Fibroblast of gingiva (primary cell): ENCODE data around the gene ACAD10.
"Not testable (repeated sequence)": the region's sequence is repeated elsewhere in the genome, so short reads cannot be mapped to it uniquely, and the experiment has no call there.

Experiments
- DNase-seq: peaks from one replicate; pipeline ENCODE4 v3.0.0-alpha.2; 2011; ENCODE audit warnings: low read depth

ACAD10 gene

DNA sequence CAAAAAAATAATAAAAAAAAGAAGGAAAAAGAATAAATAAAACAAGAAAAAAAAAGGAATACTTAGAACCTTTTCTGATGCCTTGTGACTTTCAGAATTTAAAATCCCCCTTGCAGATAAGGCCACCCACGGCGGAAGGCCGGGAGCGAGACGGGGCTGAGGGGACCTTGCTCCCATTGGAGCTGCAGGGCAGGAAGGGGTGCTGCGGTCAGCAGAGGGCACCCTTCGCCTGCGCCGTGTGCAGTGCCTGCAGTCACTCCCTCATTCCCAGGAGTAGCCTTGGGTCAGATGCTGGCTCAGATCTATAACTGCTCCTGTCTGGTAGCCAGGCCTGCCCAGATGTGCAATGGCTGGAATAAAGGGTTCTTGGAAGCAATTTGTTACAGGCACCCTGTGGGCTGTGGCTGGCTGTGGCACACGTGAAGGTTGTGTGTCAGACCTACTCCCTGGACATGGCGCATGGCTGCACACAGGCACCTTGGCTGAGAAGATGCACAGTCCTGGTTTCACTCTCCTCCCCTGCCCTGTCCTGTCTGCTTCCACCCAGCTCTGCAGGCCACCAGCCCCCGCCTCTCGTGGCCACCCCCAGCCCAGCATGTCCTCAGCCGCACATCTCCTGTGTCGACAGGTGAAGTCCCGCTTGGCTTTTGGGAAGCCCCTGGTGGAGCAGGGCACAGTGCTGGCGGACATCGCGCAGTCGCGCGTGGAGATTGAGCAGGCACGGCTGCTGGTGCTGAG is 67.5 kb downstream of the ACAD10 start:
- DNase-seq, result peak; percentile 79

DNA sequence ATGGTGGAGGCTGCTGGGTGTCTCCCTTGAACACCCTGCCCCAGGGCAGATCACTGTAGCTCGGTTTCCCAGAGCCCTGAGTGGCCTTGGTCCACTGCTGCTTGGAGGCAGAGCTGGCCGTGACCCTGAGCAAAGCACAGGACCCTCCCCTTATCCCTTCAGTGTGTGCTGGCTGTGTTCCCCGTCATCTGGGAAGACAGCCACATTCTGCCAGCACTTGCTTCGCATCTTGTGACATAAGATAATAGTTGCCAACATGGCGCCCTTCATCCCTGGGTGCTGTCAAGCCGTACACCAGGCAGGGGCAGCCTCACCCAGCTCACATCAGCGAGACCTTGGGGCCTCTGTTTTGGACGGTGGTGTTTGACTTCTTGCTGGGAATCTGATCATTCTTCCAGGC is 68.8 kb downstream of the ACAD10 start:
- DNase-seq, result no peak

DNA sequence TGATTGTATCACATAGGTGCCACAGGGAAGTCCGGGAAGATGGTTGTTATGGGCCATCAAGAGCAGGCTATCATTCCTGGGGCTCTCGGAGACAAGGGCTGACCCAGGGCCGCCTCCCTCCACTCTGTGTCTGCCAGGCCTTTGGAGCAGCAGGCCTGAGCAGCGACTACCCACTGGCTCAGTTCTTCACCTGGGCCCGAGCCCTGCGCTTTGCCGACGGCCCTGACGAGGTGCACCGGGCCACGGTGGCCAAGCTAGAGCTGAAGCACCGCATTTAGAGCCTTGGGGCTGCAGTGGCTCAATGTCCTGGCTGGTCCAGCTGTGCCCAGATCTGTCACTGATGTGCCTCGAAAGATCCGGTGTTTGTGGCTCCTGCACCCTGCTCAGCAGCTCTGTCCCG is 70.3 kb downstream of the ACAD10 start:
- DNase-seq, result no peak

DNA sequence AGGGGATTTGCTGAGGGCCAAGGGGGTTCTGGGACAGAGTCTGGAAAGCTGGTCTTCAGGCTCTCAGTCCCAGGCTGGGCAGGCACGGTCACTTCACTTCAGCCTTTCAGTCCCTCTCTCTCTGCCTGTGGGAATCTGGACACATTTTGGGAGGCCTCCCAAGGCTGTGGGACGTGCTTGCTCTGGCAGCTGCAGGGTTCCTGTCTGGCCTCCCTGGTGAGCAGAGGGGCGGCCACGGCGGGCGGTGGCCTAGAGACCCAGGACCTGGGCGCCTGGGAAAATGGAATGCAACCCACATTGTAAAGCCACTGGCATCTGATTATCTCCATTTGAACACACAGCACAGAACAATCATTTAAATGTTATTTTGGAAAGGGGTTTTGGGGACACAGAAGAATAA is 70.8 kb downstream of the ACAD10 start:
- no peak for DNase-seq

DNA sequence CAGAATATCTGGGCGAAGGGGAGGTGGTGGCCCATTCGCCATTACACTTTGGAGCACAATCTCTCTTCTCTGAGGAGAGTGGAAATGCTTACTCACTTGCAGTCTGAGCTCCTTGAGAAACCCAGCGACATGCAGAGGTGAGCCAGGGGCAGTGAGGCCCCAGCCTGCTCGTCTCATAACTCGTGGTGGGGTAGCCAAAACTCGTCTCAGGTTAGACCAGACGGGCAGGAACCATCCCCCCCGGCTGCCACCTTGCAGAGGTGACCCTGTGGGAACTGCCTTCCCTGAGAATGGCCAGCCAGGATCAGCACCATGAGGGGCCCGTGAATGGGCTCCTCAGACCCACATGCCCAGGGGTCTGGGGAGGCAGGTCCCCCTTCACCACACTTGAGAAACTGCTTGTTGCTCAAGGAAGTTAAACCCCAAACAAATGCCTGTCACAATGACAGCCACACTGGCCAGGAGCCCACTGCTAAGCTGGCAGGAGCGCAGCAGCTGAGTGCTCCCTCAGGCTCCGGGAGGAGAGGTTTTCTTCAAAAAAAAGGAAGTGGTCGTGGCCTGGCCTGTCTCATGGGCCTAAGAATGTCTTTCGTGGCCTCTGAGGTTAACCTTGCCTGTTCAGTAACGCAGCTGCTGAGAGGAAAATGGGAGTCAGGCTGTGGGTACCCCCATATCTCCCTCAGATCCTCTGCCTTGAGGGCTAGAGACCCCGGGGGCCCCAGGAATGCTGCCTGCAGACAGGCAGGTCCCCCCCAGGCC is 71.7 kb downstream of the ACAD10 start:
- peak; percentile 21 for DNase-seq

DNA sequence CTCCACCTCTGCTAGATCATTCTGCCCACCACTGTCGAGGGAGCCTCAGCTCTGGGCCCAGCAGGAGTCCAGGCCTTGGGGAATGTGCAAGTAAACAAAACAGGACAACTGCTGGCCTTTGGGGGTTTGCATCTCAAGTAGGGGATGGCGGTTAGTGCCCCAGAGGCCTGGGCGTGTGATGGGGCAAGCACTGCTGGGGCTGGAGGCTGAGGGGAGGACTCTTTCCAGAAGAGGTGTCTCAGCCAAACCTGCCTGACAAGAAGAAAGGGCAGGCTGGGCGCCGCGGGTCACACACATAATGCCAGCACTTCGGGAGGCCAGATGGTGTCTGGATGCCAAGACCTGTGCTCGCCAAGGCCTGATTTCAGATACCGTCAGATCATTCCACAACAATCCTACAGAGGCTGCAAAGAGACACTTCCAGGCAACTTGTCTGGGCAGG is 72.3 kb downstream of the ACAD10 start:
- DNase-seq, result no peak

DNA sequence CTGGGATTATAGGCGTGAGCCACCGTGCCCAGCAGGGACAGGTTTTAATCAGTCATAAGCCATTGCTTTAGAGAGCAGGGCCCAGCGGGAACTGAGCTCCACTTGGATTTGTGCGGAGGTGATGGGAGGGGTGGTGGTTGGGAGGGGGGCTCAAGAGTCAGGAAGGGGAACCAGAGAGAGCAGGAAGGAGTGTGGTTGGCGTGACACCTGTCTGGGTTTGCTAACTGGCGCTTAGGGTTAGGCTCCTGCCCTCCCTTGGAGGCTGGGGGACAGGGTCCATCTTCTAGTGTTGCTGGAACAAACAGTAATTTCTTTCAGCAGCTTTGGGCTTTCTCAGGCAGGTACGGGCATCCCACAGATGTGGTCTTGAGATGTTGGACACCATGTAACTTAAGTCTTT is 73.4 kb downstream of the ACAD10 start:
- no peak for DNase-seq

DNA sequence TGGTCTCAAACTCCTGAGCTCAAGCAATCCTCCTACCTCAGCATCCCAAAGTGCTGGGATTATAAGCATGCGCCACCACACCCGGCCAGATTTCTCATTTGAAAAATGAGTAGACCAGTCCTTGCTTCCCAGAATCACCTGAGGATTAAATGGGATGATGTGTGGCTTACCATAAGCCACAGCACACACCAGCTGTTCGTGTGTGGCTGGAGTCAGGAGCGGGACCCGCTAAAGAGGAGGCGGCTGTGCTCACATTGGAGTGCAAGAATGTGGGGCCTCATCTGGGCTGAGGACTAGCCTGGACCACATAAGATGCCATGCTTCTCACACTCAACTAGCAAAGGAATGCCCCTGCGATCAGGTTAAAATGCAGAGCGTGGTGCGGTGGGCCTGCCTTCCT is 74.1 kb downstream of the ACAD10 start:
- DNase-seq, result no peak

DNA sequence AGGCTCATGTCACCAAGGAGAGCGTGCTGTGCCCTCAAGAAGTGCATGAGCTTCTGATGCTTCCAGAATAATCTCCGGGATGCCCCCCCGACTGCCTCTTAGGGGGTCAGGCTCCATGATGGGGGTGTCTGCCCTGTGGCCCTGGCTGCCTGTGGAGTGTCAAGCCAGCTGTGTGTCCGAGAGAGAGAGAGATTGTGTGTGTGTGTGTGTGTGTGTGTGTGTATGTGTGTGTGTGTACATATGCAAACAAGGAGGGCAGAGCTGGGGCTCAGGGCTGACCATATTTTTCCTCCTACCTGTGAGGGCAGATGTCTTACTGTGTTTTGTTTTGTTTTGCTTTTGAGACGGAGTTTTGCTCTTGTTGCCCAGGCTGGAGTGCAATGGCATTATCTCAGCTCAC is 75.2 kb downstream of the ACAD10 start:
- DNase-seq, result no peak

DNA sequence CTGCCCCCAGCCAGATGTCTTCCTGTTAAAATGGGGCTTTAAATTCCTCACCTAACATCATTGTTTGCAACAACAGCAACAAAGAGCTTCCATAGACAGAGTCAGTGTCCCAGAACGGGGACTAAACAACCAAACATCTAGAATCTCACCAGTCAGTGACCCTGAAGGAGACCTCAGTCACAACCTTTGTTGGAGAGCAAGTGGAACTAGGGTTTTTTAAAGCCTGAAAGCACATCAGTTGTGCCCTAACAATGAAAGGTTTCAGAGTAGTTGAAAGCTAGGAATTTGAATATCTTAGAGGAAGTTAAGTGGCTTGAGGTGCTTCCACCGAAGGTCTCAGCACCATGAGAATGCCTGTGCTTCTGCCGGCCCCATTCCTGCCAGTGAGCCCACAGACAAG is 75.9 kb downstream of the ACAD10 start:
- DNase-seq, result no peak

DNA sequence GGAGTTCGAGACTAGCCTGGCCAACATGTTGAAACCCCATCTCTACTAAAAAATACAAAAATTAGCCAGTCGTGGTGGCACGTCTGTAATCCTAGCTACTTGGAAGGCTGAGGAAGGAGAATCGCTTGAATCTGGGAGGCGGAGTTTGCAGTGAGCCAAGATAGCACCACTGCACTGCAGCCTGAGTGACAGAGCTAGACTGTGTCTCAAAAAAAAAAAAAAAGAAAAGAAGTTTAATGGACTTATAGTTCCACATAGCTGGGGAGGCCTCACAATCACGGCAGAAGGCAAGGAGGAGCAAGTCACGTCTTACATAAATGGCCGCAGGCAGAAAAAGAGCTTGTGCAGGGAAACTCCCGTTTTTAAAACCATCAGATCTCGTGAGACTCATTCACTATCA is 77.7 kb downstream of the ACAD10 start:
- not testable (repeated sequence) for DNase-seq

DNA sequence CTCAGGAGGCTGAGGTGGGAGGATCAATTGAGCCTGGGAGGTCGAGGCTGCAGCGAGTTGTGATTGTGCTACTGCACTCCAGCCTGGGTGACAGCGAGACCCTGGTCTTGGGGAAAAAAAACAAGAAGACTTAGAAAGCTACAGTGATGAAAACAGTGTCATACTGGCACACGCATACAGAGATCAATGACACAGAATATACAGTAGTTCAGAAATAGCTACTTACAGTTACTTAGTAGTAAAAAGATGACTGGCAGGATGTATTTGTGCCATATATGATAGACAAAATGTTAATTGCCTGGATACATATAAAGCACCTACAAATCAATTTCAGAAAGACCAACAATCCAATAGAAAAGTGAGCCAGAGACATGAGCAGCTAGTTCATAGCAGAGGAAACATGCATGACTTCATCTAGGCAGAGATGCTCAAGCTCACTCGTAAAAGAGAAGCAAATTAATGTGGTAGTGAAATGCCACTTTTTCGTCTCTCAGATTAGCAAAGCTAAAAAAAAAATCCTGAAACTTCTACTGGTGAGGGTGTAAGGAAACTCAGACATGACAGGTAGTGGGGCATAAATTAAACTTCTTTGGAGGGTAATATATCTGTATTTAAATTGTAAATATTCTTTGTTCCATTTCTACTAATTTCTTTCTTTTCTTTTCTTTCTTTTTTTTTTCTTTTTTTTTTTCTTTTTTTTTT is 78.4 kb downstream of the ACAD10 start:
- DNase-seq, result no peak

DNA sequence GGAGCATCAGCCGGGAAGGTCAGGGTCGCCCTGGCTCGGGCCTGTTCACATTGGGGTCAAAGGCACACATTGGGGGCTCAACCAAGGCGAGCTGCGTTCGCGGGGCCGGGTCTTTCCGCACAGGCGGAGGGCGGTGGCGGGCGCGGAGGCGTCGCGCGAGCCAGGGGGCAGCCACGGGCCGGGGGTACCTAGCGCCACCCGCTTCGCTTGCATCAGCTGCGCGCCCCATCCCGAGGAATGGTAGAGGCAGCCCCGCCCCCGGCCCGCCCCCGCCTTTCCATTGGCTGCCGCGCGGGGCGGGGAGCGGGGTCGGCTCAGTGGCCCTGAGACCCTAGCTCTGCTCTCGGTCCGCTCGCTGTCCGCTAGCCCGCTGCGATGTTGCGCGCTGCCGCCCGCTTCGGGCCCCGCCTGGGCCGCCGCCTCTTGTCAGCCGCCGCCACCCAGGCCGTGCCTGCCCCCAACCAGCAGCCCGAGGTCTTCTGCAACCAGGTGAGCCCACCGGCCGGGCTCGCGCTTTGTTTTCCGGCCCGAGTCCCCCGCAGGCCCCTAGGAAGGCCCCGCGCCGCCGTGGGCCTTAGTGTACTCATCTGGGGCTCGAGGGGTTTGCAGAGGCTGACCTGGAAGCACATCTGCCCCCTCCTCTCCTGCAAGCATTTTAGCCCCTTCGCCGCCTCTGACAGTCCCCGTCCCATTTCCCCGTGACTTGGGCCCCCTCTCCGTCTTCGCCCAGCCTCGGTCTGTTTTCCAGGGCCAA is 80.9 kb downstream of the ACAD10 start, which contains the start of gene ALDH2:
TSS of gene ALDH2 (plus strand) at position 326 of the 754 bp plus-strand sequence. CDS start at position 376, 50 bp downstream.
- peak; percentile 56 for DNase-seq

DNA sequence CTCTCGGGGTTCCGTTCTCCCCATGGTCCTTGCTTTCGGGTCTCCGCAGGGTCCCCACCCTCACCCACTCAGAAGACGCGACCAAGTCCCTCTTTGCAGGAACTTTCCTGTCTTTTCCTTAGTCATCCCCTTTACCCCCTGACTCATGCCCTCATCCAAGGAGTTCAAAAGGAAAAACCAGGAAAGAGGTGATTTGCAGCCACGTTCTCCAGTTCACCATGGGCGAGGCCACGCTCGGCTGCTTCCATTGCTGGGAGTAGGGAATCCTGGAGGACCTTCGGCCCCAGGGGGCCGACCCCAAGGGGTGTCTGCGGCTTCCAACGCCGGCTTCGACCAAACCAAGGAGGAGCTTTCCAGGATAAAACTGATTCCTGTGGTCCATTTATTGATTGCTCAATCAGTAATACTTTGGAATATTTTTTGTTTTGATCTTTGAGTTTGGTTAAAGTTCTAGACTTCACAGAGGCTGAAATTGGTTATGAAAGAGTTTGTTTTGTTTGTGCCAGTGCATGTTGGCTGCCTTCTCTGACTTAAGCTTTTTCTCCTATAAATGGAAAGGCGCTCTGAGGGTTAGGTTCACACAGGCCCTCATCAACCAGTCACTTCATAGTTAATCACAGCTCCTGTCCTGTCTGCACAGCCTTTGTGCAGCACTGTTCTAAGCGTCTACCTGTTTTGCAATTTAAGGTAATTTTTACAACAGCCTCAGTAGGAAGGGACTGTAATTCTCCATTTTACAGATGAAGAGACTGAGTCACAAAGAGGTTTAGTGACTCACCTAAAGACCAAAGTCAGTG is 81.7 kb downstream of the ACAD10 start:
- DNase-seq, result peak; percentile 45

DNA sequence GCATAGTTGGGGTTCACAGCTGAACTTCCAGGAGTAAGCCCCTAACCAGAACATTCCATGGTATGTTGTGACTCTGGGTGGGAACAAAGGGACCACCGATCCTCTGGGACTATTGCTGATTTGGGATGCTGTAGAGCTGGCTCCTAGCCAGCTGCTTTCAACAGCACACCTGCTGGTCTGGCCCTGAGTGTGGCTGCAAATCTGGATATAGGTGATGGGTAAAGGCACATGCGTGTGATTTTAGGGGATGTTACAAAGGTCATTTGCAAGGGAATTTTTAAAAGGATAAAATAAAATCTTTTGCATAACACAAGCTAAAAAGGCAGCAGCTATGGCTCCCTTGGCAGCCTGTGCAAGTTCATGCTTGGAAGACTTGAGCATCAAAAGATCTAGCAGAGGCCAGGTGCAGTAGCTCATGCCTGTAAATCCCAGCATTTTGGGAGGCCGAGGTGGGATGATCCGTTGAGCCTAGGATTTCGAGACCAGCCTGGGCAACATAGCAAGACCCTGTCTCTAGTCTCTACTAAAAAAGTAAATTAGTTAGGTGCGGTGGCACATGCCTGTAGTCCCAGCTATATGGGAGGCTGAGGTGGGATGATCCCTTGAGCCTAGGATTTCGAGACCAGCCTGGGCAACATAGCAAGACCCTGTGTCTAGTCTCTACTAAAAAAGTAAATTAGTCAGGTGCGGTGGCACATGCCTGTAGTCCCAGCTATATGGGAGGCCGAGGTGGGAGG is 82.5 kb downstream of the ACAD10 start:
- no peak for DNase-seq

DNA sequence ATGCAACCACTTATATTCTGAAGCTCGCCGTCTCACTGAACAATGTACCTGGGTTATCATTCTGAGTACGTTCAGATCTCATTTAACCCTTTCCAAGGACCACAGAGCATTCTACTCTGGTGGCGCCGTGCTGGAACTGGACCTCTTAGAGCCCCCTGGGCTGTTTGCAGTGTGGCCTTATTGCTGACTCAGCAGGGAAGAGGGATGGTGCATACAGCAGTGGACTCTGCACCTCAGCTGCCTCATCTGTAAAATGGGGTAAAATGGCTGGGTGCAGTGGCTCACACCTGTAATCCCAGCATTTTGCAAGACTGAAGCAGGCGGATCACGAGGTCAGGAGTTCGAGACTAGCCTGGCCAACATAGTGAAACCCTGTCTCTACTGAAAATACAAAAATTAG is 83.7 kb downstream of the ACAD10 start:
- DNase-seq, result no peak

DNA sequence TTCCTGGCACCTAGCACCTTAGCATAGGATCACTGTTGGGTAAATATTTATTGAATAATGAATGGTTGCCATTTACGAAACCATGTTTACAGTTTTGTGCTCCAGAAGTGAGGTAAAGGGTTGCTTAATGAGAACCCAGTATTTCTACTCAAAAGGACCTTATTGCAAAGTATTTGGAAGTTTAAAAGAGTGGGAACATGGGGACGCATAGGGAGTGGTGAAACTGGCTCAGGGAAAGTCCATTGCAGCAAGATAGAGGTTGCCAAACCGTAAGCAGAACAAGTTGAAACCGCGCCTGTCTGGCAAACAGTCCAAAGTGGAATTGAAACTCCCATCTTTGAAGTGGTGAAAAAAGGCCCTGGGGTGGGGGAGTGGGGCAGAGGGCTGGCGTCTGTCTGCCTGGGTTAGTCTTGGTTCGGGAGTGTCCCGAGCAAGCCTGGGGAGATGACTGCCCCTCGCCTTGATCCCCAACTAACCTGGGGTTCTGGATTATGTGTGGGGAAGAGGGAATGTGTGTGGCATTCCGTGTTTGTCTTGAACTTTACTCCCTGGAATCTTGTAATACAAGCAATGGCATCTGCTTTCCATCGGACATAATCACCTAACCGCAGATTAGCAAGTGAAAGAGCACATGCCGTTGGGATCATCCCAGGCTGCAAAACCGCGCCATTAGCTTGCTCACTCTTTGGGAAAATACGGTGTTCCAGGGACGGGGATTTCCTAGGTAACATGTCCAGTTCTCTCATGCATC is 88.1 kb downstream of the ACAD10 start:
- DNase-seq, result peak; percentile 97

DNA sequence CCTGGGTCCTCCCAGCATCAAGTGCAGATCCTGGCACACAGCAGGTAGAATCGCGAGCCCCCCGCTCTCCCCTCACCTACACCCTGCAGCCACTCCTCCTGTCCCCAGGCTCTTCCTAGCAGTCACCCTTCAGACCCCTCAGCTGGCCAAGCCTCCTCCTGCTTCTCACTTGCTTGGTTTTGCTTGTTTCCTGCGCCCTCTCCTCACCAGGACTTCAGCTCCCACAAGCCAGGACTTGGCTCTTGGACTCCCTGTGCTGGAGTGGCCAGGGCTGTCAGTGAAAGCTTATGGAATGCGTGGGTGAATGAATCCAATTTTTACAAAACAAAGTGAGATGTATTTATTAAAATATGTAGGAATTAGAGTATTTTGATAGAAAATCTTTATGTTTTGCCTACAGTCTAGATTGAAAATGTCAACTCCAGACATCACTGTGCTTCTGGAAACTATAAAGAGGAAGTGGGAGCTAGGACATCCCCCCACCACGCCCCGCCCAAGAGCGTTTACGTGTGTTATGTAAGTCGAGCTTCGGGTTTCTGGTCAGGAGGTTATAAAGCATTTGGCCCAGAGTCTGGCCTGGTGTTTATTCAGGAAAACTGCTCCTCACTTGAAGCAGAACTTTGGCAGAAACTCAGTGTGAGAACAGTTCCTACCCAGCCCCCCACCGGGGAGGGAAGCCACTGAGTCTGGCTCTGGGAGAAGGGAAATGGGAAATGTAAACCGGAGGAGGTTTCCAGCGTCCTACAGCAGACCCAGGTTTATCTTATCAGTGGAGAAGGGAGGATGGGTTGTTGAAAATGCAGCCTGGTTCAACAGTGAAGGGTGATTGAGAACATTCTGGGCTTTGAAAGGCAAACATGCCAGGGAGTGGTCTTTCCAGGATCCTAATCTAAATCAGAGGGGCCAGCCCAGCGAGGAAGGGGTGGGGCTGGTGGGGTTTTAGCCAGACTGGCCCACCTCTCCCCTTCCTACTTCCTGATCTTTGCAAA is 89.6 kb downstream of the ACAD10 start:
- peak; percentile 62 for DNase-seq
